GM19463 (cell line): ENCODE data around the gene SERINC3.
"Not testable (repeated sequence)": the region's sequence is repeated elsewhere in the genome, so short reads cannot be mapped to it uniquely, and the experiment has no call there.

ENCODE experiments used
- ATAC-seq: cut with Tn5 transposase; IDR thresholded peaks from one replicate; pipeline ENCODE4 v1.9.1; 2021; ENCODE audit warnings: mild to moderate bottlenecking, moderate library complexity; ENCODE audit not compliant: unreplicated experiment

SERINC3 gene

GRCh38 chr20:44521484-44522481 lies at the start of gene SERINC3:
SERINC3 (minus strand) TSS chr20:44522070; CDS start chr20:44521951, 119 bp downstream.
- peak; percentile 98 for ATAC-seq

DNA sequence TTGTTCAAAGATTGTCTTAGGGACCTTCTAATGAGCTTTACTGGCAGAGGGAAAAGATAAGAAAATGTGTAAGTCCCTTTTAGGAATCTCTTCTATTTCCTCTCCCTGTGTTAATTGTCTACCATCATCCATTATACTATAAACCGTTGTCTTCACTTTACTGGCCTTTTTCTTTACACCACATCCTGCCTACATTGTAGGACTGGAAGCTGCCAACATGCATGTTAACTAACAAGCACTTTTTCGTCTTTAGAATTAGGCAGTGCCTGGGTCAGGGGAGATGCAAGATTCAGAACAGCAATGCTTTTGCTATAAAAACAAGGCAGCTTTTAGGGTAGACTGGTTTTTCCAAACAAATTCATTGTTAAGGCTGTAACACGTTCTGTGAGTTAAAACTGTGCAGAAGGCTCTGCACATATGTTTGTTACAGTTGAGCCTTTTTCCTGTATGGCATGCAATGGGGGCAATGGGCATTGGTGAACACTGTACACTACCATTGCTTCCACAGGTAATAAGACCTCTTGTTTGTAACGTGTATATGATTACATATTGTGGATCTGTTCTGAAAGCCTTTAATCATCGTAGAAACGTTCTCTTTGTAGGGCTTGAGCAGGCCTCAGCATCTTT lies 49.6 kb upstream of the SERINC3 start:
- ATAC-seq, result no peak

GRCh38 chr20:44570367-44570766 lies 48.5 kb upstream of the SERINC3 start:
- no peak for ATAC-seq

- no peak for ATAC-seq
These were observed 44.9 kb upstream of the SERINC3 start for GRCh38 chr20:44566811-44567210.

DNA sequence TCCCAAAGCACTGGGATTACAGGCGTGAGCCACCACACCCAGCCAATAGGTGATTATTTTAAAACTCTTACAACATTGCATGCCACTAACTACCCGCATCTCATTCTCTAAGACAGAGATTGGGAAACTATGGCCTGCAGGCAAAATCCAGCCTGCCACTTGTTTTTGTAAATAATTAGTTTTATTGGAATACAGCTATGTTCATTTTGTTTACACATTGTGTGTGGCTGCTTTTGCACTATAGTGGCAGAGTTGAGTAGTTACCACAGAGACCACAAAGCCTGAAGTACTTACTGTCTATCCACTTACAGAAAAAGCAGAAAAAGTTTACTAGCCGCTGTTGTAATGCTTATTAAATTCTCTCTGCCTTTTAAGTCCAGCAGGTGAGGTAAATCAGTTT lies 44.1 kb upstream of the SERINC3 start:
- no peak for ATAC-seq

DNA sequence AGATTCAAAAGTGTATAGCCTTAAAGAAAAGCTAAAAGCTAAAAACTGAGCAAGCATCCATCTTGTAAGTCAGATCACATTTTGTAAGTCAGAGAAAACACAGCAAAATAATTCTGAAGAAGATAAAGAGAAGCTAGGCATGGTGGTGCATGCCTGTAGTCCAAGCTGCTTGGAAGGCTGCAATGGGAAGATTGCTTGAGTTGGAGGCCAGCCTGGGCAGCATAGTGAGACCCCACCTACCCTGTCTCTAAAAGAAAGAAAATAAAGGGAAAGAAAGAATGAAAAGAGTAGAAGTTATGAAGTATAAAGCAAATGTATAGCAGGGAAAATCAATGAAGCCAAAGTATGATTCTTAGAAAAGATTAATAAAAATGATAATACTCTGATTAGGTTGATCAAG lies 40.0 kb upstream of the SERINC3 start:
- ATAC-seq, result no peak

GRCh38 chr20:44560818-44561217 lies 38.9 kb upstream of the SERINC3 start:
- ATAC-seq, result not testable (repeated sequence)

- no peak for ATAC-seq
These were observed 38.4 kb upstream of the SERINC3 start for GRCh38 chr20:44560229-44560628.

GRCh38 chr20:44559302-44559701 lies 37.4 kb upstream of the SERINC3 start:
- ATAC-seq, result no peak

GRCh38 chr20:44552950-44553908 lies 31.4 kb upstream of the SERINC3 start:
- ATAC-seq, result no peak

GRCh38 chr20:44552568-44552949 lies 30.7 kb upstream of the SERINC3 start:
- no peak for ATAC-seq

GRCh38 chr20:44552050-44552449 lies 30.2 kb upstream of the SERINC3 start:
- ATAC-seq, result no peak

GRCh38 chr20:44549123-44549522 lies 27.3 kb upstream of the SERINC3 start:
- ATAC-seq, result no peak

GRCh38 chr20:44547419-44547818 lies 25.5 kb upstream of the SERINC3 start:
- ATAC-seq, result no peak

GRCh38 chr20:44544263-44544662 lies 22.4 kb upstream of the SERINC3 start:
- no peak for ATAC-seq

- no peak for ATAC-seq
These were observed 21.5 kb upstream of the SERINC3 start for GRCh38 chr20:44543358-44543757.

DNA sequence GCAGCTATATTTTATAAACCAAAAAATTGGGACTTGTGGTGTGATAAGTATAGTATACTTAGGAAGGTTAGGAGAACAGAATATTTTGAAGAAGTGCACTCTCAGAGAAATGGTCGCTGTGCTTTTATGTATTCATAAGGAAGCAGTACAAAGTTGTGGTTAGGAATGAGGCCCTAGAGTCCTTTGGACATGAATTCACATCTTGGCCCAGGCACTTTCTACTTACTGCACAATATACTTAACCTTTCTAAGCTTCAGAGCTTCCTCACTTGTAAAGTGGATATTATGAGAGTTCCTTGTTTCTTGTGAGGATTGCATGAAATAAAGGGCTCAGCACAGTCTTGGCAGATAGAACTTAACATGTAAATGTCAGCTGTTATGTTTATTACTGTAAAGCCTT lies 21.0 kb upstream of the SERINC3 start:
- ATAC-seq, result no peak

DNA sequence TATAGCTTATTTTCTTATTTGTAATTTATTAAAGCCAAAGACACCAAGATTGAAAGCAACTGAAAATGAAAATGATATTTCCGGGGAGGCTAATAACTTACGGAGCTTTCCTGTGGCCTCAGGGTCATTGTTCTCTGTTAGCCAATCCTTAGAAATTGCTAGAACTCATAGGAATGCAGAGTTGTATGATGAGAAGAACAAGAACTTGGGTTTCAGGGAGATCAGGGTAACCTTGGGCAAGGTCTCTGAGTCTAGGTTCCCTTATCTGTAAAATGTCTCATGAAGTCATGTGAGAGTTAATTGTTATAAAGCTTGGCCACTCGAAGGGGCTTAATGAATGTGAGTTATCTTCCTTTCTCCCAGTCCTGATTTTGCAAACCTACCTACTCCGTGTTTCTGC lies 20.1 kb upstream of the SERINC3 start:
- no peak for ATAC-seq

- ATAC-seq, result no peak
These were observed 19.0 kb upstream of the SERINC3 start for GRCh38 chr20:44540834-44541233.

DNA sequence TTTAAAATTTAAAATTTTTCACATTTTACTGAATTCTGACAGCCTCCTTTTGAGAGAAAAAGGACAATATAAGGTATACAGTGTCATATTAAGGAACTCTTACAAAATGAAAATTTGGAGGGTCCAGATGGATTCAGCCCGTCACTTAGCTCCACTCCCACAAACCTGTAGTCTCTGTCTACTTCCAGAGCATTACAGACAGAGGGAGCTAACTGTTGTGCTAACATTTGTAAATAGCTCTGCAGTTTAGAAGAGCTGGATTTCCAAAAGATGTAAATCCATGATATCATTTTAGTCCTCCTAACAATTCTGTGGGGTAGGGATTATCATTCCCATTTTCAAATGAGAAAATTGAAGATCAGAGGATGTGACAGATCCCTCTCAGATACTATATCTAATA lies 16.1 kb upstream of the SERINC3 start:
- no peak for ATAC-seq

GRCh38 chr20:44536175-44536574 lies 14.3 kb upstream of the SERINC3 start:
- ATAC-seq, result no peak
